GM12878 (cell line): ENCODE measurements around the gene CACNA1G. TPM values are rescaled to one million over a fixed set of nuclear protein-coding genes. Genes with fewer than 3 reads are reported as not detected.

Experiments used
- ATAC-seq: fragments of 200-7000 bp; cut with Tn5 transposase; 3 replicates; pipeline ENCODE4 v1.9.1; 2020; ENCODE audit warnings: mild to moderate bottlenecking, moderate library complexity
- BruUV-seq: library from RNA; stranded (reverse); fragments of 400-500 nt; replicated peaks from 2 replicates; lab custom pipeline; 2021; lab: Mats Ljungman, UMichigan
- CTCF ChIA-PET: fragments of 300-600 bp; sonication (Branson Sonifier 250); formaldehyde crosslinking; extraction: SDS; loops from one replicate; lab custom pipeline; 2021; ENCODE audit warnings: inconsistent platforms; lab: Yijun Ruan, JAX
- POLR2A ChIA-PET: fragments of 350-600 bp; formaldehyde crosslinking; extraction: SDS; loops from one replicate; lab custom pipeline; 2021; ENCODE audit warnings: inconsistent platforms; lab: Charles Lee
- RAD21 ChIA-PET: fragments of 300-600 bp; sonication (Branson Sonifier 250); formaldehyde crosslinking; loops from one replicate; lab custom pipeline; 2023; ENCODE audit warnings: antibody characterized with exemption; ENCODE audit not compliant: unreplicated experiment; lab: Charles Lee
- SMC1A ChIA-PET: fragments of 300-600 bp; sonication (Branson Sonifier 250); formaldehyde crosslinking; loops from one replicate; lab custom pipeline; 2023; ENCODE audit not compliant: unreplicated experiment, uncharacterized antibody; lab: Charles Lee
- DNase-seq: peaks from one replicate; pipeline ENCODE4 v3.0.0-alpha.2; 2011; ENCODE audit warnings: low read depth, low spot score
- FAIRE-seq: peaks from 3 replicates; lab custom pipeline; 2011; peaks lifted over from hg19 to GRCh38; lab: Jason Lieb, UNC
- H2AFZ ChIP-seq: 2 replicates; pipeline ENCODE4 v1.6.0; 2011; ENCODE audit warnings: low read depth, low read length, control low read depth; ENCODE audit not compliant: control insufficient read depth
- H3K27ac ChIP-seq: 2 replicates; pipeline ENCODE4 v1.5.1; 2011; ENCODE audit warnings: control low read depth; ENCODE audit not compliant: control insufficient read depth, insufficient read depth
- H3K27me3 ChIP-seq, 2 experiments: replicated peaks in 1 of 2; 2 replicates each; pipeline versions ENCODE4 v1.6.0 to v1.6.1; 2011; ENCODE audit warnings: low read length in 1 of 2; ENCODE audit not compliant: control insufficient read depth in 2 of 2, insufficient read depth in 2 of 2
- H3K36me3 ChIP-seq, 2 experiments: 2 replicates each; pipeline ENCODE4 v1.5.1; 2011; ENCODE audit warnings: low read length in 1 of 2; ENCODE audit not compliant: control insufficient read depth in 2 of 2, insufficient read depth in 2 of 2
- H3K4me1 ChIP-seq: 2 replicates; pipeline ENCODE4 v1.6.1; 2011; ENCODE audit warnings: mild to moderate bottlenecking, low read length, moderate library complexity, mixed read lengths; ENCODE audit not compliant: control insufficient read depth, insufficient read depth
- H3K4me2 ChIP-seq: 2 replicates; pipeline ENCODE4 v1.6.0; 2011; ENCODE audit warnings: control low read depth; ENCODE audit not compliant: control insufficient read depth, insufficient read depth
- H3K4me3 ChIP-seq: fragments of 200-600 bp; sonication (generic); 2 replicates; pipeline ENCODE4 v1.5.1; 2016
- H3K79me2 ChIP-seq: 2 replicates; pipeline ENCODE4 v1.6.0; 2011; ENCODE audit warnings: low read length; ENCODE audit not compliant: control insufficient read depth, insufficient read depth
- H3K9ac ChIP-seq: 2 replicates; pipeline ENCODE4 v1.8.0; 2011; ENCODE audit warnings: low read length, control low read depth, mixed read lengths; ENCODE audit not compliant: control insufficient read depth, insufficient read depth
- H3K9me3 ChIP-seq: replicated peaks from 3 replicates; pipeline ENCODE4 v1.5.1; 2011; ENCODE audit warnings: mild to moderate bottlenecking, low read length; ENCODE audit not compliant: control insufficient read depth, insufficient read depth
- H4K20me1 ChIP-seq: 2 replicates; pipeline ENCODE4 v1.6.0; 2011; ENCODE audit not compliant: control insufficient read depth, insufficient read depth
- CREM ChIP-seq: IDR thresholded peaks from 2 replicates; pipeline ENCODE4 v1.6.1; 2014; ENCODE audit warnings: antibody characterized with exemption, low read depth
- JUND ChIP-seq: IDR thresholded peaks from 2 replicates; pipeline ENCODE4 v1.6.1; 2012; ENCODE audit warnings: low read depth, mild to moderate bottlenecking, low read length, improper control_type of control experiment, moderate library complexity
- KDM1A ChIP-seq: fragments of 200-600 bp; sonication (generic); IDR thresholded peaks from 2 replicates; pipeline ENCODE4 v1.6.1; 2016; ENCODE audit warnings: borderline replicate concordance
- MEF2A ChIP-seq: IDR thresholded peaks from 2 replicates; pipeline ENCODE4 v1.6.1; 2011; ENCODE audit warnings: low read depth, mild to moderate bottlenecking, low read length, moderate library complexity; ENCODE audit not compliant: insufficient read depth
- MEF2B ChIP-seq: fragments of 450-650 bp; IDR thresholded peaks from 2 replicates; pipeline ENCODE4 v1.6.1; 2018; ENCODE audit warnings: mild to moderate bottlenecking, moderate library complexity; ENCODE audit not compliant: partially characterized antibody, poor library complexity, severe bottlenecking
- NFXL1 ChIP-seq: fragments of 450-650 bp; IDR thresholded peaks from 2 replicates; pipeline ENCODE4 v1.6.1; 2017; ENCODE audit warnings: antibody characterized with exemption, mild to moderate bottlenecking, borderline replicate concordance
- NFYB ChIP-seq: IDR thresholded peaks from 2 replicates; pipeline ENCODE4 v1.6.1; 2011; ENCODE audit warnings: low read depth, mild to moderate bottlenecking, low read length, improper control_type of control experiment, moderate library complexity; ENCODE audit not compliant: insufficient read depth
- NR2F1 ChIP-seq: fragments of 450-650 bp; conservative IDR thresholded peaks from 2 replicates; pipeline ENCODE4 v1.6.1; 2017; ENCODE audit warnings: mild to moderate bottlenecking
- RB1 ChIP-seq: fragments of 450-650 bp; formaldehyde crosslinking; IDR thresholded peaks from 2 replicates; pipeline ENCODE4 v1.6.1; 2017; ENCODE audit warnings: mild to moderate bottlenecking, borderline replicate concordance
- SMAD1 ChIP-seq: fragments of 450-650 bp; IDR thresholded peaks from 2 replicates; pipeline ENCODE4 v1.6.1; 2018; ENCODE audit warnings: mild to moderate bottlenecking, low read depth; ENCODE audit not compliant: partially characterized antibody
- SUZ12 ChIP-seq: fragments of 200-600 bp; sonication (generic); IDR thresholded peaks from one replicate; pipeline ENCODE4 v1.6.1; 2018; ENCODE audit warnings: antibody characterized with exemption, mild to moderate bottlenecking; ENCODE audit not compliant: unreplicated experiment
- TCF12 ChIP-seq: IDR thresholded peaks from 2 replicates; pipeline ENCODE4 v1.6.1; 2011; ENCODE audit warnings: low read depth, mild to moderate bottlenecking, low read length
- TCF7 ChIP-seq: IDR thresholded peaks from 2 replicates; pipeline ENCODE4 v1.6.1; 2014; ENCODE audit warnings: antibody characterized with exemption, borderline replicate concordance
- YBX1 ChIP-seq: fragments of 450-650 bp; IDR thresholded peaks from 2 replicates; pipeline ENCODE4 v1.6.1; 2016; ENCODE audit warnings: antibody characterized with exemption
- YY1 ChIP-seq: IDR thresholded peaks from 2 replicates; pipeline ENCODE4 v1.6.1; 2011; ENCODE audit warnings: low read depth, mild to moderate bottlenecking, low read length
- ZNF24 ChIP-seq: fragments of 450-650 bp; IDR thresholded peaks from 2 replicates; pipeline ENCODE4 v1.6.1; 2017; ENCODE audit warnings: antibody characterized with exemption, mild to moderate bottlenecking
- ZNF622 ChIP-seq: fragments of 450-650 bp; IDR thresholded peaks from 2 replicates; pipeline ENCODE4 v1.6.1; 2017; ENCODE audit warnings: mild to moderate bottlenecking, inconsistent platforms
- WGBS: methylation state at CpG from one replicate; pipeline ENCODE4 v1.1.6; 2016; ENCODE audit warnings: low lambda C conversion rate; ENCODE audit not compliant: insufficient replicate concordance, insufficient coverage; ENCODE audit errors: missing lambda C conversion rate; 5-methylcytosine and 5-hydroxymethylcytosine counted together
- in situ Hi-C: fragments of 300-500 bp; cut with MboI; formaldehyde crosslinking; loops from 9 replicates; pipeline ENCODE4 v1.14.3; 2018; ENCODE audit warnings: mixed read lengths
- intact Hi-C: fragments of 100-400 bp; cut with micrococcal nuclease; formaldehyde crosslinking; loops from one replicate; pipeline ENCODE4 v1.14.2; 2022; ENCODE audit not compliant: unreplicated experiment
- polyA plus RNA-seq, 11 experiments: library from polyadenylated mRNA; depleted of rRNA in 4 of 11; unstranded in 6 of 11; stranded (reverse) in 5 of 11; fragments of >200 nt; fragmentation: Nextera tagmentation in 4 of 11; fragmentation: Illumina TruSeq in 1 of 11; extraction: Ambion mirVana in 4 of 11; extraction: Trizol in 1 of 11; gene quantifications; 1 replicate in 1 of 11; 2 replicates in 10 of 11; pipeline versions ENCODE4 v1.2.1 to v1.2.3, GENCODE V29; 2011 to 2016; ENCODE audit warnings: inconsistent platforms in 2 of 11, missing spikeins in 2 of 11, low read depth in 1 of 11
- total RNA-seq, 4 experiments: library from RNA; depleted of rRNA in 3 of 4; stranded (reverse); fragments of >200 nt in 3 of 4; fragmentation: Illumina TruSeq in 1 of 4; extraction: Trizol in 1 of 4; gene quantifications; 2 replicates each; pipeline versions ENCODE4 v1.2.1 to v1.2.3, GENCODE V29; 2013 to 2021

CACNA1G gene
- total and polyA plus RNA-seq, 10 of the 15 experiments (the other 5 are each of a cell fraction or from before 2014, with no cell fraction given) = 0.03 to 0.15 TPM; not detected in 8

- Histone ChIP-seq H3K4me2 (no peak overlapping the region), H3K4me1 (no peaks in the 10 kb centered on the region), H3K9ac (no peak overlapping the region), H3K27ac (no peak overlapping the region), H3K79me2 (no peaks in the 10 kb centered on the region), H3K4me3 (no peak overlapping the region), H3K36me3 (no peaks in the 10 kb centered on the region), H2AFZ (no peak overlapping the region), H3K27me3 (no peaks in the 10 kb centered on the region; a peak in 1 of 4 replicates), H3K9me3 (no peaks in the 10 kb centered on the region), H4K20me1 (no peaks in the 10 kb centered on the region)
- in situ Hi-C loops (loop anchor here (10.0 kb wide), 1 partner anchor 136 kb away; no protein-coding TSS in a partner anchor), intact Hi-C loops (no loop called here)
- DNase-seq (no peak), FAIRE-seq (no peak), ATAC-seq (no peak)
- no peak for TF ChIP-seq ZNF24
- TF ChIP-seq RB1 = no peak
- TF ChIP-seq KDM1A = no peak
- TF ChIP-seq CREM = no peak
- no peak for TF ChIP-seq NFXL1
- SMC1A ChIA-PET = no interaction called here
- CTCF ChIA-PET = no interaction called here
- RAD21 ChIA-PET = no interaction called here
- POLR2A ChIA-PET = no interaction called here
- WGBS = 33% methylated on average over 12 of the region's 17 CpGs
- BruUV-seq = no TSS peak
These were observed 60.3 kb downstream of the CACNA1G start for GRCh38 chr17:50620858-50621257.

DNA sequence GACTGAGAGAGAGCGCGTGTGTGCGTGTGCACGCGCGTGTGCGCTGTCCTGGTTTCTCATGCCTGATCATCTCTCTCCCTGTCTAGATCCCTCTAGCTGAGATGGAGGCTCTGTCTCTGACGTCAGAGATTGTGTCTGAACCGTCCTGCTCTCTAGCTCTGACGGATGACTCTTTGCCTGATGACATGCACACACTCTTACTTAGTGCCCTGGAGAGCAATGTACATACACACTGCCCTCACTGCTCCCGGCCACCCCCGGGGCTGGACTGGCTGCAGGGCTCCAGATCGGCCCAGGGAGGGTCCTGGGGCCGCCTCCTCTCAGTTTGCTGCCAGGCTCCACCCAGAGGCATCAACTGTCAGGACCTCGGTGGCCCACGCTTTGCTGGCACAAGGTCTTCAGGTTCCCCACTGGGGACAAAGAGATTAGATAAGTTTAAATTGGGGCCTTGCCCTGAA lies 61.1 kb downstream of the CACNA1G start:
- no peak for TF ChIP-seq NR2F1
- TF ChIP-seq YBX1 = no peak
- no peak for TF ChIP-seq NFYB
- no peak for TF ChIP-seq ZNF622
- TF ChIP-seq TCF12 = no peak
- TF ChIP-seq JUND = no peak
- TF ChIP-seq YY1 = no peak
- no peak for TF ChIP-seq TCF7
- TF ChIP-seq MEF2B = no peak
- TF ChIP-seq MEF2A = no peak
- TF ChIP-seq SUZ12 = no peak
- no peak for TF ChIP-seq SMAD1
- Histone ChIP-seq H3K9ac (no peak overlapping the region), H3K27me3 (no peaks in the 10 kb centered on the region; a peak in 1 of 4 replicates), H3K27ac (no peak overlapping the region), H2AFZ (no peak overlapping the region), H3K79me2 (no peaks in the 10 kb centered on the region), H3K4me3 (no peak overlapping the region), H3K4me1 (no peaks in the 10 kb centered on the region), H3K9me3 (no peaks in the 10 kb centered on the region), H4K20me1 (no peaks in the 10 kb centered on the region), H3K4me2 (no peak overlapping the region), H3K36me3 (no peaks in the 10 kb centered on the region)
- DNase-seq (no peak), ATAC-seq (no peak), FAIRE-seq (no peak)
- intact Hi-C loops = no loop called here
- ChIA-PET CTCF (interaction anchor here (1.4 kb wide), 1 partner anchor 9 kb away, joined by 5 read pairs; no protein-coding TSS in a partner anchor), POLR2A (no interaction called here), RAD21 (no interaction called here), SMC1A (no interaction called here)
- no TSS peak for BruUV-seq
- in situ Hi-C loops = loop anchor here (10.0 kb wide), 1 partner anchor 137 kb away; no protein-coding TSS in a partner anchor
- 33% methylated on average over 16 of the region's 16 CpGs for WGBS
